Measurements from ENCODE around the gene MPL.

MPL gene

GRCh38 chr1:43288785-43289706, 48.6 kb upstream of the MPL start:
- Histone ChIP-seq H3K27ac (ENCODE audit: extremely low read depth, low read depth, low read length) (no peak overlapping the region), H3K36me3 (ENCODE audit: control insufficient read depth in 2 of 2, insufficient read depth in 1 of 2, low read length in 2 of 2) (no peaks in the 10 kb centered on the region), H3K9me3 (ENCODE audit: control insufficient read depth, insufficient read depth, low read depth, low read length) (no peaks in the 10 kb centered on the region), H3K4me1 (ENCODE audit: control insufficient read depth, insufficient read depth, low read length) (no peaks in the 10 kb centered on the region), H3K4me3 (ENCODE audit: low read depth, low read length) (no peak overlapping the region)
- ChIA-PET CTCF (no interaction called here), POLR2A (no interaction called here)
- TF ChIP-seq ZNF24 (tag by site-specific recombination; IDR thresholded peaks at IDR 0.05) (no peak), OVOL3 (tag by site-specific recombination; IDR thresholded peaks at IDR 0.05) (no peak), ZNF239 (tag by site-specific recombination; IDR thresholded peaks at IDR 0.05) (no peak), ZNF121 (tag by site-specific recombination; IDR thresholded peaks at IDR 0.05) (no peak), SCRT1 (tag by site-specific recombination; IDR thresholded peaks at IDR 0.05; ENCODE audit: borderline replicate concordance) (peak; percentile 67; the same call in 1 of the 2 replicates), SCRT2 (tag by site-specific recombination; IDR thresholded peaks at IDR 0.05) (peak; percentile 88), ZNF558 (tag by site-specific recombination; IDR thresholded peaks at IDR 0.05) (no peak)

- no peak overlapping the region for H3K27ac ChIP-seq (ENCODE audit: extremely low read depth, low read depth, low read length)
- H3K4me3 ChIP-seq (ENCODE audit: low read depth, low read length), result no peak overlapping the region
- H3K36me3 ChIP-seq (ENCODE audit: control insufficient read depth in 2 of 2, insufficient read depth in 1 of 2, low read length in 2 of 2), result no peaks in the 10 kb centered on the region
- CTCF ChIA-PET, result interaction anchor here (0.6 kb wide), 1 partner anchor 279 kb away, joined by 5 read pairs; no protein-coding TSS in a partner anchor
- POLR2A ChIA-PET, result no interaction called here
- 0 out of 2 replicates have a peak, but pooled peaks have one; percentile 19 for TF ChIP-seq ZNF335 (tag by site-specific recombination; conservative IDR thresholded peaks at IDR 0.05)
- TF ChIP-seq, protein P1, sequence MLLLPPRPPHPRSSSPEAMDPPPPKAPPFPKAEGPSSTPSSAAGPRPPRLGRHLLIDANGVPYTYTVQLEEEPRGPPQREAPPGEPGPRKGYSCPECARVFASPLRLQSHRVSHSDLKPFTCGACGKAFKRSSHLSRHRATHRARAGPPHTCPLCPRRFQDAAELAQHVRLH (tag by site-specific recombination; IDR thresholded peaks at IDR 0.05), result no peak
- peaks cover 4% of the 10 kb centered on the region for H3K4me1 ChIP-seq (ENCODE audit: control insufficient read depth, insufficient read depth, low read length)
- no peaks in the 10 kb centered on the region for H3K9me3 ChIP-seq (ENCODE audit: control insufficient read depth, insufficient read depth, low read depth, low read length)
Measured at GRCh38 chr1:43292216-43292615, 45.4 kb upstream of the MPL start.

DNA sequence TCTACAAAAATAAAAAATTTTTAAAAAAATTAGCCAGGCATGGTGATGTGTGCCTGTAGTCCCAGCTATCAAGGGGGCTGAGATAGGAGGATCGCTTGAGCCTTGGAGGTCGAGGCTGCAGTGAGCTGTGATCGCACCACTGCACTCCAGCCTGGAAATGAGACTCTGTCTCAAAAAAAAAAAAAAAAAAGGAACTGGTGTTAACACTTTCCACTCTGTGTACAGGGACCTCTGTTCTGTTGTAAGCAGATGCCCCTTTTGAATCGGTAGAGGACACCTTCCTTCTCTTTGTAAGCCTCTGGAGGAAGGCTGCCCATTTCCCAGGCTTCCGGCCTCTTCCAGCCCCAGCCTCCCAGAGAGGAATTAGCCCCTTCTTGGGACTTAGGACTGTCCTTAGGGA, 44.9 kb upstream of the MPL start:
- H3K9me3 ChIP-seq (ENCODE audit: control insufficient read depth, insufficient read depth, low read depth, low read length), result no peaks in the 10 kb centered on the region

DNA sequence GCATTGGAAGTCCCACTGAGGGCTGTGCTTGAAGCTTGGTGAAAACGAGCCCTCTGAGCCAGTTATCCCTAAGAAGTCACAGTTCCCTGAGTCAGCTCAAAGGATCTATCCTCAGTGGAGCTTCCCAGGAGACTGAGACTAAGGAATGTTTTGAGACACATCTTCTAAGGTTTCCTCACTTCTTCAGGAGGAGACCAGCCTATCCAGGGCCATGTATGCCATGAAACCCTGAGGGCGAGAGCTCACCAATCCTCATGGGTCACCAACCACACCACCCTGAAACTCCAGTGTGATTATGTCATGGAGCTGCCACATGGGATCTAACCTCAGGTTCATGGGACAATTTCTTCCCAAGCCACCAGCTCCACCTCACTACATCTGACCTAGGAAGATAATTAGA, 44.4 kb upstream of the MPL start:
- Histone ChIP-seq H3K4me1 (ENCODE audit: control insufficient read depth, insufficient read depth, low read length) (peaks cover 4% of the 10 kb centered on the region), H3K9me3 (ENCODE audit: control insufficient read depth, insufficient read depth, low read depth, low read length) (no peaks in the 10 kb centered on the region), H3K4me3 (ENCODE audit: low read depth, low read length) (no peak overlapping the region), H3K27ac (ENCODE audit: extremely low read depth, low read depth, low read length) (no peak overlapping the region), H3K36me3 (ENCODE audit: control insufficient read depth in 2 of 2, insufficient read depth in 1 of 2, low read length in 2 of 2) (no peaks in the 10 kb centered on the region)
- TF ChIP-seq, protein P2, sequence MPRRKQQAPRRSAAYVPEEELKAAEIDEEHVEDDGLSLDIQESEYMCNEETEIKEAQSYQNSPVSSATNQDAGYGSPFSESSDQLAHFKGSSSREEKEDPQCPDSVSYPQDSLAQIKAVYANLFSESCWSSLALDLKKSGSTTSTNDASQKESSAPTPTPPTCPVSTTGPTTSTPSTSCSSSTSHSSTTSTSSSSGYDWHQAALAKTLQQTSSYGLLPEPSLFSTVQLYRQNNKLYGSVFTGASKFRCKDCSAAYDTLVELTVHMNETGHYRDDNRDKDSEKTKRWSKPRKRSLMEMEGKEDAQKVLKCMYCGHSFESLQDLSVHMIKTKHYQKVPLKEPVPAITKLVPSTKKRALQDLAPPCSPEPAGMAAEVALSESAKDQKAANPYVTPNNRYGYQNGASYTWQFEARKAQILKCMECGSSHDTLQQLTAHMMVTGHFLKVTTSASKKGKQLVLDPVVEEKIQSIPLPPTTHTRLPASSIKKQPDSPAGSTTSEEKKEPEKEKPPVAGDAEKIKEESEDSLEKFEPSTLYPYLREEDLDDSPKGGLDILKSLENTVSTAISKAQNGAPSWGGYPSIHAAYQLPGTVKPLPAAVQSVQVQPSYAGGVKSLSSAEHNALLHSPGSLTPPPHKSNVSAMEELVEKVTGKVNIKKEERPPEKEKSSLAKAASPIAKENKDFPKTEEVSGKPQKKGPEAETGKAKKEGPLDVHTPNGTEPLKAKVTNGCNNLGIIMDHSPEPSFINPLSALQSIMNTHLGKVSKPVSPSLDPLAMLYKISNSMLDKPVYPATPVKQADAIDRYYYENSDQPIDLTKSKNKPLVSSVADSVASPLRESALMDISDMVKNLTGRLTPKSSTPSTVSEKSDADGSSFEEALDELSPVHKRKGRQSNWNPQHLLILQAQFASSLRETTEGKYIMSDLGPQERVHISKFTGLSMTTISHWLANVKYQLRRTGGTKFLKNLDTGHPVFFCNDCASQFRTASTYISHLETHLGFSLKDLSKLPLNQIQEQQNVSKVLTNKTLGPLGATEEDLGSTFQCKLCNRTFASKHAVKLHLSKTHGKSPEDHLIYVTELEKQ (tag by site-specific recombination; IDR thresholded peaks at IDR 0.05; ENCODE audit: borderline replicate concordance), result no peak
- TF ChIP-seq ZBTB11 (tag by site-specific recombination; conservative IDR thresholded peaks at IDR 0.05; ENCODE audit: low read depth), result no peak
- CTCF ChIA-PET, result interaction anchor here (0.6 kb wide), 1 partner anchor 10 kb away, joined by 3 read pairs; no protein-coding TSS in a partner anchor
- POLR2A ChIA-PET, result no interaction called here

More for the DNA sequence above, 44.9 kb upstream of the MPL start:
- ChIA-PET CTCF (interaction anchor here (0.6 kb wide), 1 partner anchor 279 kb away, joined by 5 read pairs; no protein-coding TSS in a partner anchor), POLR2A (no interaction called here)
- TF ChIP-seq ZNF785 (tag by site-specific recombination; IDR thresholded peaks at IDR 0.05) (no peak), HOXA7 (CRISPR knock-in tag; IDR thresholded peaks at IDR 0.05; ENCODE audit: borderline replicate concordance) (no peak), ZNF2 (tag by site-specific recombination; IDR thresholded peaks at IDR 0.05) (no peak), YY2 (tag by site-specific recombination; IDR thresholded peaks at IDR 0.05) (no peak), ZNF311 (tag by site-specific recombination; IDR thresholded peaks at IDR 0.05; ENCODE audit: borderline replicate concordance) (no peak), ZNF324 (tag by site-specific recombination; IDR thresholded peaks at IDR 0.05) (no peak)
- Histone ChIP-seq H3K36me3 (ENCODE audit: control insufficient read depth in 2 of 2, insufficient read depth in 1 of 2, low read length in 2 of 2) (no peaks in the 10 kb centered on the region), H3K4me1 (ENCODE audit: control insufficient read depth, insufficient read depth, low read length) (peaks cover 4% of the 10 kb centered on the region), H3K27ac (ENCODE audit: extremely low read depth, low read depth, low read length) (no peak overlapping the region), H3K4me3 (ENCODE audit: low read depth, low read length) (no peak overlapping the region)

Data from HEK293 (cell line).